Neuron (in vitro differentiated cells): ENCODE data around the gene SOBP.

Experiments used
- H2AFZ ChIP-seq: one replicate; pipeline ENCODE4 v1.6.1; 2013; ENCODE audit warnings: low read depth, mild to moderate bottlenecking, inconsistent platforms, low read length, moderate library complexity
- H3K27me3 ChIP-seq: one replicate; pipeline ENCODE4 v1.6.1; 2013; ENCODE audit warnings: low read length; ENCODE audit not compliant: insufficient read depth
- H3K36me3 ChIP-seq: one replicate; pipeline ENCODE4 v1.6.1; 2013; ENCODE audit warnings: low read length; ENCODE audit not compliant: insufficient read depth
- H3K4me1 ChIP-seq: one replicate; pipeline ENCODE4 v1.6.1; 2013; ENCODE audit warnings: low read length; ENCODE audit not compliant: insufficient read depth
- H3K4me3 ChIP-seq: 2 replicates; pipeline ENCODE4 v1.5.1; 2013; ENCODE audit warnings: mild to moderate bottlenecking, low read length, moderate library complexity
- H3K9me3 ChIP-seq: one replicate; pipeline ENCODE4 v1.6.1; 2013; ENCODE audit warnings: low read length

The SOBP gene

DNA sequence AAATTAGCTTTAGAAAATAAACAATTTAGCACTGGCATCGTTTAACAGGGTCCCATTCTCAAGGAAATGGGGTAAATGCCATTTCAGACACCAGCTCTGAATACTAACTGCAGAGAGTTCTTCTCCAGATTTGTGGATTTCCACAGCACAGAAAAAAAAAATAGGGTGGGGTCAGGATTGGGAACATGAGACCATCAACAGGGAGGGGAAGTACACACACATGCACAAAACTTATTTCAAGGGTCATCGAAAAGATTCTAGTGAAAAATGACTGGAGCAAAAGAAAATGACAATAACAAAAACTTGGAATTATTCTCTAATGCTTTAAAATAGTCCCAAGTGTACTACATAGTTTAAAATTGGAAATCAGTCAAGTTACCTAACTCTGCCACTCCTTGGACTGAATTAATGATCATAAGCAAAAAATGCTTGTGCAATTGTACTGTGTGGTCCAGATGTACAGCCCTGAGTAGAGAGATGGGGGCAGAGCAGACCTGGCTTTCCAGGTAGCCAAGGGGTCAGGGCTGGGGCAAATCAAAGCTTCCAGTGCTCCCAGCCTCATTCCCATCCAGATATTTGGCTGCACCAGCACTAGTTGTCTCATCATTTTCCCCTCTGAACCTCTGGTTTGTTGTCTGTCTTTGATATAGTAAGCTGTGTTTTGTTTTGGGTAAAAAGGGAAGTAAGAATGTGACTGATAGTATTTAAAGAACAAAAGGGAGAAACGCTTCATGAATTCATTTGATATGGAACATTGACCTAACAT, 152.4 kb downstream of the SOBP start:
- Histone ChIP-seq H3K27me3 (no peaks in the 10 kb centered on the region), H3K36me3 (peaks cover 15% of the 10 kb centered on the region), H3K4me3 (no peak overlapping the region), H2AFZ (no peak overlapping the region), H3K9me3 (no peaks in the 10 kb centered on the region), H3K4me1 (peaks cover 8% of the 10 kb centered on the region)

DNA sequence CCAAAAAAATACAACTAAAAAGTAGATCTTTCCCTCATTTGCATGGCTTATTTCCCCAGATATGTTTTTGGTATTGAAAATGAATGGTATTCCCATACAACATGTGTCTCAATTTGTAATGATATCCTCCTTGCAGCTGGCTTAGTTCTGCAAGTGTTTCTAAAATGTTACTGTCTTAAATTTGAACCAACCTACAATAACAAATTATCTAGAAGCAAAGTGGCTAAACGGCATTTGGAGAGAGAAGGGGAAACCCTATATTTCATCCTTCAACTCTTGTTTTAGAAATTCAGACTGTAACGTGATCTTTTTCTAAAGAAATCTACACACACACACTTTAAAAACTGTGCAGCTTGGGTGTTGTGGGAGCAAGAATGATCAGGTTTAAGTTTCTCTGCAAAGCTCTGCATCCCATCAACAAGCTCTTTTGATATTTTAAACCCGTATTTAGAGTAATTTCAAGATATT, 153.0 kb downstream of the SOBP start:
- peaks cover 8% of the 10 kb centered on the region for H3K4me1 ChIP-seq
- peaks cover 15% of the 10 kb centered on the region for H3K36me3 ChIP-seq
- H3K27me3 ChIP-seq, result no peaks in the 10 kb centered on the region
- no peak overlapping the region for H3K4me3 ChIP-seq
- H2AFZ ChIP-seq, result no peak overlapping the region
- H3K9me3 ChIP-seq, result no peaks in the 10 kb centered on the region

- no peaks in the 10 kb centered on the region for H3K9me3 ChIP-seq
- H3K4me3 ChIP-seq, result no peak overlapping the region
- H3K36me3 ChIP-seq, result peaks cover 15% of the 10 kb centered on the region
- H3K27me3 ChIP-seq, result no peaks in the 10 kb centered on the region
- H3K4me1 ChIP-seq, result peaks cover 8% of the 10 kb centered on the region
- H2AFZ ChIP-seq, result no peak overlapping the region
These were observed 154.6 kb downstream of the SOBP start for GRCh38 chr6:107644513-107644912.

DNA sequence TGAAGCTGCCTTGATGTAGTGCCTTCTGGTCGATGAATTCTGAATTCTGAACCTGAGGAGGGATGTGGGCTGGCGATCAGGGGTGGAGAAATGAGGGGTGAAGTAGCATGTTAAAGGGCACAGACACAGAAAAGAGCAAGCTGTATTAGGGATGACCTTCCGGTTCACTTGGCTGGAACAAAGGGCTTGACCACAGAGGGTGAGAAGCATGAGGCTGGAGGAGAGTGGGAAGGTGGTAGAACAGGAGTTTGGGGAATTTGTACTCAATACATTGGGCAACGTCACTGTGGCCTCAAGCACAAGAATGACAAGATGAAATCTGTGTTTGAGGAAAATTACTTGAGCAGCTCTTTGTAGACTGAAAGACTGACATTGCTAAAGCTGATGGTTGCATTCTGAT, 155.8 kb downstream of the SOBP start:
- no peaks in the 10 kb centered on the region for H3K9me3 ChIP-seq
- no peak overlapping the region for H3K4me3 ChIP-seq
- H2AFZ ChIP-seq, result no peak overlapping the region
- H3K4me1 ChIP-seq, result peaks cover 8% of the 10 kb centered on the region
- H3K27me3 ChIP-seq, result no peaks in the 10 kb centered on the region
- peaks cover 11% of the 10 kb centered on the region for H3K36me3 ChIP-seq

DNA sequence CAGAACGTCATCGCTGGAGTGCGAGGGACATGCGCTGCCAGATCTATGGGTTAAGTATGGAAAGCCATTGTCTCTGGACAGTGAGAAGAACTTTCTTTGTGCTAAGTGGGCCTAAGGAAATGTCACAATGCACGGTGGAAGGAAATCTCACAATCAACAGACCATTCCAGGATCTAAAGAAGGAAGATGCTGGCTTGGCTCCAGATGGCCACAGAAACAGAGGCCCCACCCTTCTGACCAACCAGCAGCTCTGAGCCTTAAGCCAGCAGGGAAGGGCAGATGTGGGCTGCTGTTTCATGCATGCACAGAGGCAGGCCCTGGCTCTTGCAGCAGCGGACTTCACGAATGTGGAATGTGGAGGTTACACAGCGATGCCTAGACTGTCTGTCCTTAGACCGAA, 156.3 kb downstream of the SOBP start:
- H3K36me3 ChIP-seq, result peaks cover 11% of the 10 kb centered on the region
- no peaks in the 10 kb centered on the region for H3K9me3 ChIP-seq
- H3K4me3 ChIP-seq, result no peak overlapping the region
- no peaks in the 10 kb centered on the region for H3K27me3 ChIP-seq
- H2AFZ ChIP-seq, result no peak overlapping the region
- peaks cover 8% of the 10 kb centered on the region for H3K4me1 ChIP-seq

- Histone ChIP-seq H3K4me1 (peaks cover 8% of the 10 kb centered on the region), H3K9me3 (peaks cover 3% of the 10 kb centered on the region), H3K36me3 (peaks cover 5% of the 10 kb centered on the region), H3K4me3 (no peak overlapping the region), H3K27me3 (no peaks in the 10 kb centered on the region), H2AFZ (no peak overlapping the region)
These were observed 157.0 kb downstream of the SOBP start for GRCh38 chr6:107646776-107647438.

DNA sequence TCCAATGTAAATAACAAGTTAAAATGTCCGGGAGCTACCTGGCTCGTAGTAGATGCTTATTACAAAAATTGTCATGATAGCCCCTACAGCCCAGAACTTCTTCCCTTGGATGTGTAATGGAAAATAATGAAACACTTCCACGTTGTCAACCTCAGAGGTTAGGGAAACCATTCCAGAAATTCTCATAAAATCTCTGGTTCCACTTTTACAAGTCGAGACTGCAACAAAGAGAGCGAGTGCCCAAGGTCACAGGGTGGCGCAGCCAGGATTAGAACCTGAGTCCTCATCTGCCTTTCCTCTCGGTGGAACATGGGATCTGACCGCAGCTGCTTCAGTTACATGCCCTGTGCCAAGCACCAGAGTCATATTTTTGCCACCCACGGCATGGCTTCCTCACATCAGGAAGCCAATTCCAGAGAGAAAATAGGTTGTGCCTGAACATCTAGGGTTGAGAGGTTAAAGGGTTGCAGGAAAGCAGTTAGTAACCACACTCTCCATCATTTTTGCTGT, 157.6 kb downstream of the SOBP start:
- Histone ChIP-seq H3K9me3 (peaks cover 3% of the 10 kb centered on the region), H3K4me1 (peaks cover 8% of the 10 kb centered on the region), H2AFZ (no peak overlapping the region), H3K4me3 (no peak overlapping the region), H3K27me3 (no peaks in the 10 kb centered on the region), H3K36me3 (peaks cover 5% of the 10 kb centered on the region)

DNA sequence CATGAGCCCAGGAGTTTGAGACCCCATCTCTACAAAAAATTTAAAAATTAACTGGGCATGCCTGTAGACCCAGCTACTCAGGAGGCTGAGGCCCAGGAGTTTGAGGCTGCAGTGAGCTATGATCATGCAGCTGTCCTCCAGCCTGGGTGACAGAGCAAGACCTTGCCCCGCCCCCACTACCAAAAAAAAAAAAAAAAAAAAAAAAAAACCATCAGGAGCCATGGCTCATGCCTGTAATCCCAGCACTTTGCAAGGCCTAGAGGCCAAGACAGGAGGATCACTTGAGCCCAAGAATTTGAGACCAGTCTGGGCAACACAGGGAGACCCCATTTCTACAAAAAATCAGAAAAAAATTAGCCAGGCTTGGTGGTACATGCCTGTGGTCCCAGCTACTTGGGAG, 159.1 kb downstream of the SOBP start:
- no peaks in the 10 kb centered on the region for H3K27me3 ChIP-seq

GRCh38 chr6:107652526-107653182, 162.7 kb downstream of the SOBP start:
- Histone ChIP-seq H3K4me1 (peaks cover 17% of the 10 kb centered on the region), H3K9me3 (peaks cover 3% of the 10 kb centered on the region), H2AFZ (no peak overlapping the region), H3K4me3 (no peak overlapping the region), H3K27me3 (no peaks in the 10 kb centered on the region), H3K36me3 (peaks cover 5% of the 10 kb centered on the region)

More for the DNA sequence above, 159.1 kb downstream of the SOBP start:
- Histone ChIP-seq H3K4me1 (peaks cover 8% of the 10 kb centered on the region), H2AFZ (no peak overlapping the region), H3K4me3 (no peak overlapping the region), H3K9me3 (peaks cover 3% of the 10 kb centered on the region), H3K36me3 (peaks cover 5% of the 10 kb centered on the region)

DNA sequence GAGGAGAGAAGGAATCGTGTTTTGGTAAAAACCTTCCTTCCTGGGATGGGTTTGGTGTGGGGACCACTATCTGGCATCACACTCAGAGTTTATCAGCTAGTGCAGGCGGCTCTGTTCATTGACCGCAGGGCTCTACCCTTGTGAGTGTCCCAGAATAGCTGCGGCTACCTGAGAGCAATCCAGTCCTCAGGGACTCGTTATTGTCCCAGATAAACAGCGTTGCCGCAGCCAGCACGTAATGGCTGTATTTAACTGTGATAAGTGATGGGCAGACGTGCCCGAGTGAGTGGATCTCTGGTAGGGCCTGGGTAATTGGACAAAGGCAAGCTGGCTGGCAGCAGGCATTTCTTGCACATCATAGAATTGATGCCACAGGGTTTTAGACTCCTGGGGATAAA, 163.3 kb downstream of the SOBP start:
- Histone ChIP-seq H3K4me3 (no peak overlapping the region), H3K36me3 (peaks cover 10% of the 10 kb centered on the region), H3K27me3 (no peaks in the 10 kb centered on the region), H3K4me1 (peaks cover 17% of the 10 kb centered on the region), H2AFZ (no peak overlapping the region), H3K9me3 (peaks cover 3% of the 10 kb centered on the region)

- Histone ChIP-seq H3K27me3 (no peaks in the 10 kb centered on the region), H3K36me3 (peaks cover 16% of the 10 kb centered on the region), H3K4me3 (no peak overlapping the region), H3K4me1 (peaks cover 17% of the 10 kb centered on the region), H2AFZ (no peak overlapping the region), H3K9me3 (peaks cover 3% of the 10 kb centered on the region)
These were observed 164.0 kb downstream of the SOBP start for GRCh38 chr6:107653861-107654394.

- H3K27me3 ChIP-seq, result no peaks in the 10 kb centered on the region
- H3K36me3 ChIP-seq, result peaks cover 22% of the 10 kb centered on the region
- H3K9me3 ChIP-seq, result peaks cover 3% of the 10 kb centered on the region
- no peak overlapping the region for H3K4me3 ChIP-seq
- H3K4me1 ChIP-seq, result peaks cover 17% of the 10 kb centered on the region
- no peak overlapping the region for H2AFZ ChIP-seq
These were observed 164.8 kb downstream of the SOBP start for GRCh38 chr6:107654764-107655163.

GRCh38 chr6:107655245-107655644, 165.3 kb downstream of the SOBP start:
- Histone ChIP-seq H3K36me3 (peaks cover 25% of the 10 kb centered on the region), H3K27me3 (no peaks in the 10 kb centered on the region), H2AFZ (no peak overlapping the region), H3K9me3 (peaks cover 3% of the 10 kb centered on the region), H3K4me1 (peaks cover 17% of the 10 kb centered on the region), H3K4me3 (no peak overlapping the region)
